Adipocyte (in vitro differentiated cells): ENCODE measurements around the gene SCGB3A1.

Experiments used
- DNase-seq: peaks from one replicate; pipeline ENCODE4 v3.0.0-alpha.2; 2015; ENCODE audit warnings: low read depth
- H3K27me3 ChIP-seq: replicated peaks from 2 replicates; pipeline ENCODE4 v1.7.0; 2013; ENCODE audit warnings: mild to moderate bottlenecking, low read length, moderate library complexity; ENCODE audit not compliant: control insufficient read depth, insufficient read depth
- H3K36me3 ChIP-seq: 2 replicates; pipeline ENCODE4 v1.7.0; 2013; ENCODE audit warnings: low read length, mild to moderate bottlenecking, moderate library complexity; ENCODE audit not compliant: control insufficient read depth, insufficient read depth, severe bottlenecking
- H3K4me1 ChIP-seq: 2 replicates; pipeline ENCODE4 v1.7.0; 2013; ENCODE audit warnings: mild to moderate bottlenecking, low read length, moderate library complexity; ENCODE audit not compliant: control insufficient read depth, insufficient read depth
- H3K4me3 ChIP-seq: 2 replicates; pipeline ENCODE4 v1.7.0; 2013; ENCODE audit warnings: mild to moderate bottlenecking, low read length, moderate library complexity
- H3K9ac ChIP-seq: 2 replicates; pipeline ENCODE4 v1.7.0; 2013; ENCODE audit warnings: mild to moderate bottlenecking, low read length, moderate library complexity
- H3K9me3 ChIP-seq: 2 replicates; pipeline ENCODE4 v1.7.0; 2013; ENCODE audit warnings: mild to moderate bottlenecking, low read length, moderate library complexity; ENCODE audit not compliant: control insufficient read depth

The SCGB3A1 gene

GRCh38 chr5:180630426-180630825, 39.1 kb upstream of the SCGB3A1 start:
- Histone ChIP-seq H3K9me3 (no peaks in the 10 kb centered on the region), H3K36me3 (no peaks in the 10 kb centered on the region), H3K4me1 (no peaks in the 10 kb centered on the region), H3K4me3 (no peak overlapping the region), H3K9ac (no peak overlapping the region), H3K27me3 (peaks cover 8% of the 10 kb centered on the region)
- no peak for DNase-seq

GRCh38 chr5:180629831-180630382, 38.6 kb upstream of the SCGB3A1 start:
- Histone ChIP-seq H3K36me3 (no peaks in the 10 kb centered on the region), H3K9ac (no peak overlapping the region), H3K4me1 (no peaks in the 10 kb centered on the region), H3K27me3 (peaks cover 10% of the 10 kb centered on the region), H3K4me3 (no peak overlapping the region), H3K9me3 (no peaks in the 10 kb centered on the region)
- no peak for DNase-seq

GRCh38 chr5:180628827-180629750, 37.8 kb upstream of the SCGB3A1 start:
- DNase-seq = no peak
- Histone ChIP-seq H3K27me3 (peaks cover 10% of the 10 kb centered on the region), H3K9me3 (no peaks in the 10 kb centered on the region), H3K9ac (no peak overlapping the region), H3K4me3 (no peak overlapping the region), H3K36me3 (no peaks in the 10 kb centered on the region), H3K4me1 (no peaks in the 10 kb centered on the region)

GRCh38 chr5:180628211-180628610, 36.9 kb upstream of the SCGB3A1 start:
- H3K9me3 ChIP-seq = no peaks in the 10 kb centered on the region
- H3K9ac ChIP-seq = no peak overlapping the region
- DNase-seq = no peak
- peaks cover 10% of the 10 kb centered on the region for H3K27me3 ChIP-seq
- H3K4me1 ChIP-seq = no peaks in the 10 kb centered on the region
- no peaks in the 10 kb centered on the region for H3K36me3 ChIP-seq
- H3K4me3 ChIP-seq = no peak overlapping the region

- H3K9ac ChIP-seq = no peak overlapping the region
- H3K4me3 ChIP-seq = no peak overlapping the region
- no peaks in the 10 kb centered on the region for H3K9me3 ChIP-seq
- no peaks in the 10 kb centered on the region for H3K36me3 ChIP-seq
- H3K27me3 ChIP-seq = peaks cover 10% of the 10 kb centered on the region
- no peaks in the 10 kb centered on the region for H3K4me1 ChIP-seq
- DNase-seq = no peak
These were observed 36.3 kb upstream of the SCGB3A1 start for GRCh38 chr5:180627386-180628120.

- H3K4me3 ChIP-seq = no peak overlapping the region
These were observed 35.5 kb upstream of the SCGB3A1 start for GRCh38 chr5:180626661-180627385.

GRCh38 chr5:180625791-180626660, 34.7 kb upstream of the SCGB3A1 start:
- Histone ChIP-seq H3K9me3 (no peaks in the 10 kb centered on the region), H3K27me3 (peaks cover 9% of the 10 kb centered on the region)
- no peak for DNase-seq

More at GRCh38 chr5:180626661-180627385, 35.5 kb upstream of the SCGB3A1 start:
- no peaks in the 10 kb centered on the region for H3K36me3 ChIP-seq
- no peaks in the 10 kb centered on the region for H3K4me1 ChIP-seq
- no peak for DNase-seq
- H3K9ac ChIP-seq = no peak overlapping the region
- H3K9me3 ChIP-seq = no peaks in the 10 kb centered on the region
- peaks cover 5% of the 10 kb centered on the region for H3K27me3 ChIP-seq

GRCh38 chr5:180625125-180625790, 34.0 kb upstream of the SCGB3A1 start:
- Histone ChIP-seq H3K27me3 (peaks cover 9% of the 10 kb centered on the region), H3K4me3 (no peak overlapping the region), H3K9me3 (no peaks in the 10 kb centered on the region), H3K36me3 (no peaks in the 10 kb centered on the region), H3K4me1 (no peaks in the 10 kb centered on the region), H3K9ac (no peak overlapping the region)
- no peak for DNase-seq

More at GRCh38 chr5:180625791-180626660, 34.7 kb upstream of the SCGB3A1 start:
- Histone ChIP-seq H3K36me3 (no peaks in the 10 kb centered on the region), H3K4me1 (no peaks in the 10 kb centered on the region), H3K9ac (no peak overlapping the region), H3K4me3 (no peak overlapping the region)

GRCh38 chr5:180624587-180624986, 33.3 kb upstream of the SCGB3A1 start:
- Histone ChIP-seq H3K4me3 (no peak overlapping the region), H3K9ac (no peak overlapping the region), H3K4me1 (no peaks in the 10 kb centered on the region), H3K27me3 (peaks cover 12% of the 10 kb centered on the region), H3K36me3 (no peaks in the 10 kb centered on the region), H3K9me3 (no peaks in the 10 kb centered on the region)
- DNase-seq = no peak

- Histone ChIP-seq H3K36me3 (no peaks in the 10 kb centered on the region), H3K4me1 (no peaks in the 10 kb centered on the region), H3K9me3 (no peaks in the 10 kb centered on the region), H3K27me3 (peaks cover 16% of the 10 kb centered on the region), H3K9ac (no peak overlapping the region), H3K4me3 (no peak overlapping the region)
- no peak for DNase-seq
These were observed 32.5 kb upstream of the SCGB3A1 start for GRCh38 chr5:180623844-180624243.
